Liver (tissue), 3 donors: Measurements from ENCODE around the gene MALT1.

Source experiments
- HNF4G ChIP-seq: IDR thresholded peaks from 2 replicates; pipeline ENCODE4 v1.6.1; 2016; ENCODE audit warnings: antibody characterized with exemption
- JUND ChIP-seq, 2 donors: IDR thresholded peaks; 2 replicates each; pipeline ENCODE4 v1.6.1; 2016; ENCODE audit warnings: antibody characterized with exemption in 2 of 2
- TF ChIP-seq, protein P1 (sequence below): fragments of 150-350 bp; IDR thresholded peaks from 2 replicates; pipeline ENCODE4 v1.5.1; 2017; ENCODE audit warnings: improper control_type of control experiment, low read depth, low read length; ENCODE audit not compliant: missing input control
- TF ChIP-seq, protein P2 (sequence below): IDR thresholded peaks from 2 replicates; pipeline ENCODE4 v1.6.1; 2016; ENCODE audit warnings: antibody characterized with exemption, mild to moderate bottlenecking
- TF ChIP-seq, protein P3 (sequence below): IDR thresholded peaks from 2 replicates; pipeline ENCODE4 v1.6.1; 2016; ENCODE audit warnings: antibody characterized with exemption
- TF ChIP-seq, protein P4 (sequence below): IDR thresholded peaks from 2 replicates; pipeline ENCODE4 v1.6.1; 2016; ENCODE audit warnings: antibody characterized with exemption
- donor health status: healthy.
- donor health status: healthy.

DNA sequence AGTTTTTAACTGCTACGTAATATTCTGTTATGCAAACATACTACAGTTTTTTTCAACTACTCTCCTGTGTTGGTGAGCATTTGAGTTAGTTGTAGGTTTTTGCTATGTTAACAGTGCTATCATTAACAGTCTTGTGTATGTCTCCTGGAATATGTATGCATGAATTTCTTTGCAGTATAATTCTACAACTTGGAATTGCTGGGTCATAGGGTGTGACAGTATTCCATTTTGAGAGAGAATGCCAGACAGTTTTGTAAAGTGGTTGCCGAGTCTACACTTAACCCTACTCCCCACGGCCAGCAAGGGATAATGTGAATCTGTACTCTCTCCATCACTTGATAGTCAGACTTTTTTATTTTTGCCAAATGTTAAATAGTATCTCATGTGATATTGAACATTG lies 67.1 kb downstream of the MALT1 start:
- TF ChIP-seq HNF4G (no peak), JUND (IDR thresholded peaks at IDR 0.05) (no peak)
- TF ChIP-seq, protein P1, sequence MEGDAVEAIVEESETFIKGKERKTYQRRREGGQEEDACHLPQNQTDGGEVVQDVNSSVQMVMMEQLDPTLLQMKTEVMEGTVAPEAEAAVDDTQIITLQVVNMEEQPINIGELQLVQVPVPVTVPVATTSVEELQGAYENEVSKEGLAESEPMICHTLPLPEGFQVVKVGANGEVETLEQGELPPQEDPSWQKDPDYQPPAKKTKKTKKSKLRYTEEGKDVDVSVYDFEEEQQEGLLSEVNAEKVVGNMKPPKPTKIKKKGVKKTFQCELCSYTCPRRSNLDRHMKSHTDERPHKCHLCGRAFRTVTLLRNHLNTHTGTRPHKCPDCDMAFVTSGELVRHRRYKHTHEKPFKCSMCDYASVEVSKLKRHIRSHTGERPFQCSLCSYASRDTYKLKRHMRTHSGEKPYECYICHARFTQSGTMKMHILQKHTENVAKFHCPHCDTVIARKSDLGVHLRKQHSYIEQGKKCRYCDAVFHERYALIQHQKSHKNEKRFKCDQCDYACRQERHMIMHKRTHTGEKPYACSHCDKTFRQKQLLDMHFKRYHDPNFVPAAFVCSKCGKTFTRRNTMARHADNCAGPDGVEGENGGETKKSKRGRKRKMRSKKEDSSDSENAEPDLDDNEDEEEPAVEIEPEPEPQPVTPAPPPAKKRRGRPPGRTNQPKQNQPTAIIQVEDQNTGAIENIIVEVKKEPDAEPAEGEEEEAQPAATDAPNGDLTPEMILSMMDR: no peak
- TF ChIP-seq, protein P2, sequence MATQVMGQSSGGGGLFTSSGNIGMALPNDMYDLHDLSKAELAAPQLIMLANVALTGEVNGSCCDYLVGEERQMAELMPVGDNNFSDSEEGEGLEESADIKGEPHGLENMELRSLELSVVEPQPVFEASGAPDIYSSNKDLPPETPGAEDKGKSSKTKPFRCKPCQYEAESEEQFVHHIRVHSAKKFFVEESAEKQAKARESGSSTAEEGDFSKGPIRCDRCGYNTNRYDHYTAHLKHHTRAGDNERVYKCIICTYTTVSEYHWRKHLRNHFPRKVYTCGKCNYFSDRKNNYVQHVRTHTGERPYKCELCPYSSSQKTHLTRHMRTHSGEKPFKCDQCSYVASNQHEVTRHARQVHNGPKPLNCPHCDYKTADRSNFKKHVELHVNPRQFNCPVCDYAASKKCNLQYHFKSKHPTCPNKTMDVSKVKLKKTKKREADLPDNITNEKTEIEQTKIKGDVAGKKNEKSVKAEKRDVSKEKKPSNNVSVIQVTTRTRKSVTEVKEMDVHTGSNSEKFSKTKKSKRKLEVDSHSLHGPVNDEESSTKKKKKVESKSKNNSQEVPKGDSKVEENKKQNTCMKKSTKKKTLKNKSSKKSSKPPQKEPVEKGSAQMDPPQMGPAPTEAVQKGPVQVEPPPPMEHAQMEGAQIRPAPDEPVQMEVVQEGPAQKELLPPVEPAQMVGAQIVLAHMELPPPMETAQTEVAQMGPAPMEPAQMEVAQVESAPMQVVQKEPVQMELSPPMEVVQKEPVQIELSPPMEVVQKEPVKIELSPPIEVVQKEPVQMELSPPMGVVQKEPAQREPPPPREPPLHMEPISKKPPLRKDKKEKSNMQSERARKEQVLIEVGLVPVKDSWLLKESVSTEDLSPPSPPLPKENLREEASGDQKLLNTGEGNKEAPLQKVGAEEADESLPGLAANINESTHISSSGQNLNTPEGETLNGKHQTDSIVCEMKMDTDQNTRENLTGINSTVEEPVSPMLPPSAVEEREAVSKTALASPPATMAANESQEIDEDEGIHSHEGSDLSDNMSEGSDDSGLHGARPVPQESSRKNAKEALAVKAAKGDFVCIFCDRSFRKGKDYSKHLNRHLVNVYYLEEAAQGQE: no peak
- TF ChIP-seq, protein P3, sequence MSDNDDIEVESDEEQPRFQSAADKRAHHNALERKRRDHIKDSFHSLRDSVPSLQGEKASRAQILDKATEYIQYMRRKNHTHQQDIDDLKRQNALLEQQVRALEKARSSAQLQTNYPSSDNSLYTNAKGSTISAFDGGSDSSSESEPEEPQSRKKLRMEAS: no peak
- TF ChIP-seq, protein P4, sequence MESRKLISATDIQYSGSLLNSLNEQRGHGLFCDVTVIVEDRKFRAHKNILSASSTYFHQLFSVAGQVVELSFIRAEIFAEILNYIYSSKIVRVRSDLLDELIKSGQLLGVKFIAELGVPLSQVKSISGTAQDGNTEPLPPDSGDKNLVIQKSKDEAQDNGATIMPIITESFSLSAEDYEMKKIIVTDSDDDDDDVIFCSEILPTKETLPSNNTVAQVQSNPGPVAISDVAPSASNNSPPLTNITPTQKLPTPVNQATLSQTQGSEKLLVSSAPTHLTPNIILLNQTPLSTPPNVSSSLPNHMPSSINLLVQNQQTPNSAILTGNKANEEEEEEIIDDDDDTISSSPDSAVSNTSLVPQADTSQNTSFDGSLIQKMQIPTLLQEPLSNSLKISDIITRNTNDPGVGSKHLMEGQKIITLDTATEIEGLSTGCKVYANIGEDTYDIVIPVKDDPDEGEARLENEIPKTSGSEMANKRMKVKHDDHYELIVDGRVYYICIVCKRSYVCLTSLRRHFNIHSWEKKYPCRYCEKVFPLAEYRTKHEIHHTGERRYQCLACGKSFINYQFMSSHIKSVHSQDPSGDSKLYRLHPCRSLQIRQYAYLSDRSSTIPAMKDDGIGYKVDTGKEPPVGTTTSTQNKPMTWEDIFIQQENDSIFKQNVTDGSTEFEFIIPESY: no peak
